Measurements from ENCODE around the gene PRSS57. TPM values are rescaled to one million over a fixed set of nuclear protein-coding genes. Genes with fewer than 3 reads are reported as not detected.
"Not testable (repeated sequence)": the region's sequence is repeated elsewhere in the genome, so short reads cannot be mapped to it uniquely, and the experiment has no call there.

Gene PRSS57
- 0.04 TPM for polyA plus RNA-seq (2013, experiment 1 of 2)
- not detected for polyA plus RNA-seq (2013, experiment 2 of 2)

GRCh38 chr19:695352-695949, at the start of gene PRSS57:
Gene PRSS57, minus strand, starts transcription at chr19:695452. Its CDS starts 22 bp downstream, at chr19:695430.
- H2BK120ac ChIP-seq (ENCODE audit: low read depth, low read length), result no peak within 1 kb of the TSS
- no peaks in the 10 kb centered on the region for H3K27me3 ChIP-seq (ENCODE audit: insufficient read depth, low read length, poor library complexity)
- H3K4me2 ChIP-seq (ENCODE audit: low read length), result no peak within 1 kb of the TSS
- no peak for DNase-seq
- no CpG with 5 or more reads among the region's 31 CpGs for WGBS (ENCODE audit: extremely low coverage, insufficient coverage, low lambda C conversion rate)
- H3K36me3 ChIP-seq (ENCODE audit: control insufficient read depth, insufficient read depth, low read length), result no peaks in the 10 kb centered on the region
- no peak within 1 kb of the TSS for H3K18ac ChIP-seq (ENCODE audit: low read length)
- H3K79me1 ChIP-seq (ENCODE audit: low read length), result no peaks in the 10 kb centered on the region
- no peak within 1 kb of the TSS for H3K4me3 ChIP-seq (ENCODE audit: low read length)
- no peaks in the 10 kb centered on the region for H3K4me1 ChIP-seq (ENCODE audit: control insufficient read depth, low read depth, low read length)
- H3K56ac ChIP-seq (ENCODE audit: low read length), result no peak within 1 kb of the TSS
- no peak within 1 kb of the TSS for H2BK15ac ChIP-seq (replicated peaks; ENCODE audit: low read depth)
- H2AK5ac ChIP-seq (ENCODE audit: low read length), result no peak within 1 kb of the TSS
- H3K27ac ChIP-seq (ENCODE audit: low read depth, low read length), result no peak within 1 kb of the TSS
- H3K23ac ChIP-seq (ENCODE audit: low read length), result no peak within 1 kb of the TSS
- H4K8ac ChIP-seq (ENCODE audit: low read depth, low read length), result no peak within 1 kb of the TSS
- no peak within 1 kb of the TSS for H2BK5ac ChIP-seq (ENCODE audit: low read length)
- H3K9ac ChIP-seq (ENCODE audit: low read length), result no peak within 1 kb of the TSS
- H4K5ac ChIP-seq (ENCODE audit: low read length), result no peak within 1 kb of the TSS
- no peaks in the 10 kb centered on the region for H3K79me2 ChIP-seq (ENCODE audit: control insufficient read depth, insufficient read depth, low read length)
- H3K4ac ChIP-seq (ENCODE audit: low read depth, low read length), result no peak within 1 kb of the TSS

GRCh38 chr19:743168-743687, 48.0 kb upstream of the PRSS57 start:
- H3K79me2 ChIP-seq (ENCODE audit: control insufficient read depth, insufficient read depth, low read length), result no peaks in the 10 kb centered on the region
- no peaks in the 10 kb centered on the region for H3K27me3 ChIP-seq (ENCODE audit: insufficient read depth, low read length, poor library complexity)
- H3K79me1 ChIP-seq (ENCODE audit: low read length), result no peaks in the 10 kb centered on the region
- no peaks in the 10 kb centered on the region for H3K36me3 ChIP-seq (ENCODE audit: control insufficient read depth, insufficient read depth, low read length)
- no peak overlapping the region for H3K56ac ChIP-seq (ENCODE audit: low read length)
- no peak overlapping the region for H3K9ac ChIP-seq (ENCODE audit: low read length)
- H2BK5ac ChIP-seq (ENCODE audit: low read length), result no peak overlapping the region
- no peak overlapping the region for H3K27ac ChIP-seq (ENCODE audit: low read depth, low read length)
- no peak overlapping the region for H3K4ac ChIP-seq (ENCODE audit: low read depth, low read length)
- no peak overlapping the region for H2BK15ac ChIP-seq (replicated peaks; ENCODE audit: low read depth)
- no peak overlapping the region for H2BK120ac ChIP-seq (ENCODE audit: low read depth, low read length)
- H3K23ac ChIP-seq (ENCODE audit: low read length), result no peak overlapping the region
- no peak overlapping the region for H4K8ac ChIP-seq (ENCODE audit: low read depth, low read length)
- H3K4me3 ChIP-seq (ENCODE audit: low read length), result no peak overlapping the region
- peak; percentile 30 for DNase-seq
- no peak overlapping the region for H3K18ac ChIP-seq (ENCODE audit: low read length)
- H4K5ac ChIP-seq (ENCODE audit: low read length), result no peak overlapping the region
- no peak overlapping the region for H3K4me2 ChIP-seq (ENCODE audit: low read length)
- no CpG with 5 or more reads among the region's 13 CpGs for WGBS (ENCODE audit: extremely low coverage, insufficient coverage, low lambda C conversion rate)
- no peak overlapping the region for H2AK5ac ChIP-seq (ENCODE audit: low read length)
- H3K4me1 ChIP-seq (ENCODE audit: control insufficient read depth, low read depth, low read length), result no peaks in the 10 kb centered on the region

- H2BK15ac ChIP-seq (replicated peaks; ENCODE audit: low read depth), result no peak overlapping the region
- no peak overlapping the region for H3K27ac ChIP-seq (ENCODE audit: low read depth, low read length)
- no peaks in the 10 kb centered on the region for H3K79me1 ChIP-seq (ENCODE audit: low read length)
- H3K18ac ChIP-seq (ENCODE audit: low read length), result no peak overlapping the region
- no peak overlapping the region for H2BK5ac ChIP-seq (ENCODE audit: low read length)
- no peak overlapping the region for H4K8ac ChIP-seq (ENCODE audit: low read depth, low read length)
- no peak overlapping the region for H4K5ac ChIP-seq (ENCODE audit: low read length)
- DNase-seq, result no peak
- no peak overlapping the region for H2AK5ac ChIP-seq (ENCODE audit: low read length)
- no peak overlapping the region for H3K56ac ChIP-seq (ENCODE audit: low read length)
- H3K9ac ChIP-seq (ENCODE audit: low read length), result no peak overlapping the region
- no CpG with 5 or more reads among the region's 24 CpGs for WGBS (ENCODE audit: extremely low coverage, insufficient coverage, low lambda C conversion rate)
- H3K23ac ChIP-seq (ENCODE audit: low read length), result no peak overlapping the region
- no peaks in the 10 kb centered on the region for H3K79me2 ChIP-seq (ENCODE audit: control insufficient read depth, insufficient read depth, low read length)
- H3K4ac ChIP-seq (ENCODE audit: low read depth, low read length), result no peak overlapping the region
- H3K36me3 ChIP-seq (ENCODE audit: control insufficient read depth, insufficient read depth, low read length), result no peaks in the 10 kb centered on the region
- no peak overlapping the region for H3K4me2 ChIP-seq (ENCODE audit: low read length)
- no peaks in the 10 kb centered on the region for H3K4me1 ChIP-seq (ENCODE audit: control insufficient read depth, low read depth, low read length)
- H2BK120ac ChIP-seq (ENCODE audit: low read depth, low read length), result no peak overlapping the region
- no peaks in the 10 kb centered on the region for H3K27me3 ChIP-seq (ENCODE audit: insufficient read depth, low read length, poor library complexity)
- H3K4me3 ChIP-seq (ENCODE audit: low read length), result no peak overlapping the region
These were observed 47.4 kb upstream of the PRSS57 start for GRCh38 chr19:742540-743075.

GRCh38 chr19:741506-742131, 46.4 kb upstream of the PRSS57 start:
- no peaks in the 10 kb centered on the region for H3K79me1 ChIP-seq (ENCODE audit: low read length)
- H4K5ac ChIP-seq (ENCODE audit: low read length), result no peak overlapping the region
- H2AK5ac ChIP-seq (ENCODE audit: low read length), result no peak overlapping the region
- no peak overlapping the region for H2BK120ac ChIP-seq (ENCODE audit: low read depth, low read length)
- no peak overlapping the region for H2BK5ac ChIP-seq (ENCODE audit: low read length)
- H3K9ac ChIP-seq (ENCODE audit: low read length), result no peak overlapping the region
- H3K79me2 ChIP-seq (ENCODE audit: control insufficient read depth, insufficient read depth, low read length), result no peaks in the 10 kb centered on the region
- peak; percentile 85 for DNase-seq
- no peak overlapping the region for H3K4ac ChIP-seq (ENCODE audit: low read depth, low read length)
- no peak overlapping the region for H3K4me2 ChIP-seq (ENCODE audit: low read length)
- no peaks in the 10 kb centered on the region for H3K27me3 ChIP-seq (ENCODE audit: insufficient read depth, low read length, poor library complexity)
- H3K36me3 ChIP-seq (ENCODE audit: control insufficient read depth, insufficient read depth, low read length), result no peaks in the 10 kb centered on the region
- no peak overlapping the region for H3K4me3 ChIP-seq (ENCODE audit: low read length)
- no peak overlapping the region for H3K18ac ChIP-seq (ENCODE audit: low read length)
- no CpG with 5 or more reads among the region's 19 CpGs for WGBS (ENCODE audit: extremely low coverage, insufficient coverage, low lambda C conversion rate)
- no peaks in the 10 kb centered on the region for H3K4me1 ChIP-seq (ENCODE audit: control insufficient read depth, low read depth, low read length)
- no peak overlapping the region for H4K8ac ChIP-seq (ENCODE audit: low read depth, low read length)
- H3K56ac ChIP-seq (ENCODE audit: low read length), result no peak overlapping the region
- H3K27ac ChIP-seq (ENCODE audit: low read depth, low read length), result no peak overlapping the region
- no peak overlapping the region for H3K23ac ChIP-seq (ENCODE audit: low read length)
- no peak overlapping the region for H2BK15ac ChIP-seq (replicated peaks; ENCODE audit: low read depth)

- H2BK120ac ChIP-seq (ENCODE audit: low read depth, low read length); H2AK5ac ChIP-seq (ENCODE audit: low read length); H3K36me3 ChIP-seq (ENCODE audit: control insufficient read depth, insufficient read depth, low read length); H3K4me3 ChIP-seq (ENCODE audit: low read length); H3K56ac ChIP-seq (ENCODE audit: low read length); DNase-seq; H3K4me2 ChIP-seq (ENCODE audit: low read length); H3K4ac ChIP-seq (ENCODE audit: low read depth, low read length); H2BK5ac ChIP-seq (ENCODE audit: low read length); H3K79me2 ChIP-seq (ENCODE audit: control insufficient read depth, insufficient read depth, low read length); H3K79me1 ChIP-seq (ENCODE audit: low read length); H2BK15ac ChIP-seq (replicated peaks; ENCODE audit: low read depth); H3K23ac ChIP-seq (ENCODE audit: low read length); H3K27ac ChIP-seq (ENCODE audit: low read depth, low read length); H3K27me3 ChIP-seq (ENCODE audit: insufficient read depth, low read length, poor library complexity); H3K9ac ChIP-seq (ENCODE audit: low read length); H4K8ac ChIP-seq (ENCODE audit: low read depth, low read length); H3K4me1 ChIP-seq (ENCODE audit: control insufficient read depth, low read depth, low read length); H3K18ac ChIP-seq (ENCODE audit: low read length); H4K5ac ChIP-seq (ENCODE audit: low read length): not testable (repeated sequence)
- no CpG with 5 or more reads among the region's 16 CpGs for WGBS (ENCODE audit: extremely low coverage, insufficient coverage, low lambda C conversion rate)
These were observed 45.7 kb upstream of the PRSS57 start for GRCh38 chr19:740816-741505.
